OCI-LY3 (cell line): Measurements from ENCODE around the gene CXCL5.

Experiments
- CTCF ChIP-seq: fragments of 200-600, 300-600 bp; sonication (generic); IDR thresholded peaks from 2 replicates; pipeline ENCODE4 v1.5.1; 2014; ENCODE audit warnings: antibody characterized with exemption, low read length, low read depth
- EZH2phosphoT487 ChIP-seq: fragments of 200-600 bp; shearing (Covaris generic); IDR thresholded peaks from 2 replicates; pipeline ENCODE4 v1.6.1; 2018; ENCODE audit warnings: antibody characterized with exemption, mixed run types, low read depth

- TF ChIP-seq CTCF: no peak
- TF ChIP-seq EZH2phosphoT487: no peak
Observed at GRCh38 chr4:74014332-74014731, 15.9 kb upstream of the CXCL5 start.
